BJ (cell line): ENCODE data around the gene SPRED3. TPM values are rescaled to one million over a fixed set of nuclear protein-coding genes. Genes with fewer than 3 reads are reported as not detected.

ENCODE experiments used
- CTCF ChIA-PET: fragments of 350-600 bp; formaldehyde crosslinking; extraction: SDS; loops from one replicate; lab custom pipeline; 2021; ENCODE audit warnings: antibody characterized with exemption, inconsistent platforms; lab: Yijun Ruan, JAX
- POLR2A ChIA-PET: fragments of 300-600 bp; sonication (Branson Sonifier 250); formaldehyde crosslinking; extraction: SDS; loops from one replicate; lab custom pipeline; 2021; ENCODE audit warnings: antibody characterized with exemption; lab: Charles Lee
- DNase-seq: peaks from one replicate; pipeline ENCODE4 v3.0.0-alpha.2; 2011; ENCODE audit warnings: low read depth
- H3K27me3 ChIP-seq: 2 replicates; pipeline ENCODE4 v1.6.0; 2011; ENCODE audit warnings: low read length; ENCODE audit not compliant: control insufficient read depth, insufficient read depth
- H3K36me3 ChIP-seq: 2 replicates; pipeline ENCODE4 v1.5.1; 2011; ENCODE audit warnings: low read length; ENCODE audit not compliant: control insufficient read depth, insufficient read depth
- H3K4me3 ChIP-seq: 2 replicates; pipeline ENCODE4 v1.5.1; 2011; ENCODE audit warnings: low read depth, mild to moderate bottlenecking, control low read depth, low read length
- CTCF ChIP-seq: IDR thresholded peaks from 2 replicates; pipeline ENCODE4 v1.5.1; 2011; ENCODE audit warnings: low read depth, mild to moderate bottlenecking, control low read depth, inconsistent platforms, low read length, moderate library complexity; ENCODE audit not compliant: insufficient read depth
- polyA plus RNA-seq: library from polyadenylated mRNA; depleted of rRNA; stranded (reverse); fragments of >200 nt; gene quantifications from 2 replicates; pipeline ENCODE4 v1.2.3, GENCODE V29; 2011

The SPRED3 gene
- polyA plus RNA-seq, 1 experiment: 5.9 TPM

GRCh38 chr19:38412961-38413360 lies 24.5 kb downstream of the SPRED3 start:
- Histone ChIP-seq H3K27me3 (peaks cover 1% of the 10 kb centered on the region; the same call in 1 of the 2 replicates), H3K4me3 (no peak overlapping the region), H3K36me3 (no peaks in the 10 kb centered on the region)
- TF ChIP-seq CTCF: no peak
- no peak for DNase-seq
- CTCF ChIA-PET: interaction anchor here (0.7 to 4.6 kb wide), 2 partner anchors 9 to 517 kb away, joined by 3 to 40 read pairs; partner anchors contain the start of genes FAM98C and SARS2
- POLR2A ChIA-PET: no interaction called here

- Histone ChIP-seq H3K4me3 (no peak overlapping the region), H3K36me3 (no peaks in the 10 kb centered on the region), H3K27me3 (peaks cover 4% of the 10 kb centered on the region; the same call in 1 of the 2 replicates)
- TF ChIP-seq CTCF: no peak
- CTCF ChIA-PET: interaction anchor here (0.7 to 4.6 kb wide), 2 partner anchors 10 to 517 kb away, joined by 3 to 40 read pairs; partner anchors contain the start of genes FAM98C and SARS2
- DNase-seq: no peak
- POLR2A ChIA-PET: no interaction called here
These were observed 24.9 kb downstream of the SPRED3 start for GRCh38 chr19:38413416-38413815.

- ChIA-PET CTCF (no interaction called here), POLR2A (no interaction called here)
- Histone ChIP-seq H3K4me3 (no peak overlapping the region), H3K27me3 (peaks cover 7% of the 10 kb centered on the region; the same call in 1 of the 2 replicates), H3K36me3 (no peaks in the 10 kb centered on the region)
- DNase-seq: no peak
- TF ChIP-seq CTCF: no peak
These were observed 28.6 kb downstream of the SPRED3 start for GRCh38 chr19:38417146-38417543.

GRCh38 chr19:38417544-38418506 lies 29.3 kb downstream of the SPRED3 start:
- H3K27me3 ChIP-seq: peaks cover 7% of the 10 kb centered on the region; the same call in 1 of the 2 replicates
- peak overlapping the region; percentile 25; the same call in 1 of the 2 replicates for H3K4me3 ChIP-seq
- H3K36me3 ChIP-seq: no peaks in the 10 kb centered on the region
- DNase-seq: no peak
- TF ChIP-seq CTCF: no peak
- CTCF ChIA-PET: no interaction called here
- POLR2A ChIA-PET: no interaction called here

GRCh38 chr19:38420935-38421334 lies 32.4 kb downstream of the SPRED3 start:
- Histone ChIP-seq H3K4me3 (no peak overlapping the region), H3K27me3 (peaks cover 9% of the 10 kb centered on the region), H3K36me3 (no peaks in the 10 kb centered on the region)
- ChIA-PET CTCF (interaction anchor here (2.4 kb wide), 1 partner anchor 18 kb away, joined by 16 read pairs; the partner anchor contains the start of gene FAM98C), POLR2A (no interaction called here)
- no peak for DNase-seq
- no peak for TF ChIP-seq CTCF
